SK-N-SH treated with all-trans-retinoic acid at 6 μM for 48 hours (cell line): ENCODE measurements around the gene CUEDC2.
A peak's percentile ranks its signal among the peaks of the same experiment; 100 is the strongest.

ENCODE experiments used
- ATAC-seq: fragments of 200-7000 bp; cut with Tn5 transposase; 3 replicates; pipeline ENCODE4 v1.9.1; 2020; ENCODE audit warnings: mild to moderate bottlenecking, moderate library complexity
- ARNTL ChIP-seq: fragments of 450-650 bp; formaldehyde crosslinking; IDR thresholded peaks from 2 replicates; pipeline ENCODE4 v1.5.0; 2020; ENCODE audit warnings: low read depth, mild to moderate bottlenecking, moderate library complexity, borderline replicate concordance
- CREB5 ChIP-seq: fragments of 250-450 bp; sonication (Bioruptor Pico); IDR thresholded peaks from 2 replicates; pipeline ENCODE4 v1.5.1; 2020; ENCODE audit warnings: low read depth, mild to moderate bottlenecking, moderate library complexity
- CSRNP3 ChIP-seq: fragments of 250-450 bp; sonication (Bioruptor Pico); IDR thresholded peaks from 2 replicates; pipeline ENCODE4 v1.5.1; 2021; ENCODE audit warnings: mild to moderate bottlenecking, moderate library complexity
- ESRRG ChIP-seq: fragments of 250-450 bp; sonication (Bioruptor Pico); IDR thresholded peaks from 2 replicates; pipeline ENCODE4 v1.6.1; 2021; ENCODE audit warnings: mild to moderate bottlenecking
- GLIS3 ChIP-seq: fragments of 250-450 bp; sonication (Bioruptor Pico); IDR thresholded peaks from 2 replicates; pipeline ENCODE4 v1.5.0; 2020; ENCODE audit warnings: mild to moderate bottlenecking, moderate library complexity
- ISL1 ChIP-seq: fragments of 250-450 bp; sonication (Bioruptor Pico); IDR thresholded peaks from 2 replicates; pipeline ENCODE4 v2.1.2; 2022; ENCODE audit warnings: mild to moderate bottlenecking, moderate library complexity
- OSR1 ChIP-seq: fragments of 250-450 bp; sonication (Bioruptor Pico); IDR thresholded peaks from 2 replicates; pipeline ENCODE4 v1.8.0; 2022; ENCODE audit warnings: moderate library complexity, mild to moderate bottlenecking, inconsistent platforms
- PATZ1 ChIP-seq: fragments of 250-450 bp; sonication (Bioruptor Pico); IDR thresholded peaks from 2 replicates; pipeline ENCODE4 v1.8.0; 2020; ENCODE audit warnings: mild to moderate bottlenecking, moderate library complexity, borderline replicate concordance
- POU6F1 ChIP-seq: fragments of 250-450 bp; sonication (Bioruptor Pico); IDR thresholded peaks from 2 replicates; pipeline ENCODE4 v1.8.0; 2021; ENCODE audit warnings: low read depth, mild to moderate bottlenecking, moderate library complexity, borderline replicate concordance
- PPARA ChIP-seq: fragments of 250-450 bp; sonication (Bioruptor Pico); IDR thresholded peaks from 2 replicates; pipeline ENCODE4 v1.5.0; 2020; ENCODE audit warnings: mild to moderate bottlenecking, borderline replicate concordance
- RARB ChIP-seq: fragments of 250-450 bp; sonication (Bioruptor Pico); IDR thresholded peaks from 2 replicates; pipeline ENCODE4 v1.8.0; 2021; ENCODE audit warnings: mild to moderate bottlenecking, moderate library complexity
- SNAI2 ChIP-seq: fragments of 250-450 bp; sonication (Bioruptor Pico); IDR thresholded peaks from 2 replicates; pipeline ENCODE4 v1.5.0; 2020; ENCODE audit warnings: mild to moderate bottlenecking, moderate library complexity
- TOX ChIP-seq: fragments of 250-450 bp; sonication (Bioruptor Pico); IDR thresholded peaks from 2 replicates; pipeline ENCODE4 v1.8.0; 2021; ENCODE audit warnings: mild to moderate bottlenecking, moderate library complexity, borderline replicate concordance
- TSHZ2 ChIP-seq: fragments of 250-450 bp; sonication (Bioruptor Pico); IDR thresholded peaks from 2 replicates; pipeline ENCODE4 v1.5.0; 2020; ENCODE audit warnings: mild to moderate bottlenecking, moderate library complexity
- ZC3H10 ChIP-seq: fragments of 250-450 bp; sonication (Bioruptor Pico); IDR thresholded peaks from 2 replicates; pipeline ENCODE4 v1.5.1; 2021; ENCODE audit warnings: mild to moderate bottlenecking, moderate library complexity
- ZFP3 ChIP-seq: fragments of 250-450 bp; sonication (Bioruptor Pico); IDR thresholded peaks from 2 replicates; pipeline ENCODE4 v1.5.0; 2020; ENCODE audit warnings: mild to moderate bottlenecking, moderate library complexity
- ZFP30 ChIP-seq: fragments of 450-650 bp; formaldehyde crosslinking; IDR thresholded peaks from 2 replicates; pipeline ENCODE4 v1.5.0; 2022; ENCODE audit warnings: mild to moderate bottlenecking, moderate library complexity
- ZNF565 ChIP-seq: fragments of 450-650 bp; formaldehyde crosslinking; conservative IDR thresholded peaks from 2 replicates; pipeline ENCODE4 v1.5.0; 2020; ENCODE audit warnings: low read depth, mild to moderate bottlenecking, moderate library complexity
- ZNF70 ChIP-seq: fragments of 450-650 bp; formaldehyde crosslinking; IDR thresholded peaks from 2 replicates; pipeline ENCODE4 v1.5.0; 2020; ENCODE audit warnings: mild to moderate bottlenecking, moderate library complexity
- ZNF8 ChIP-seq: fragments of 450-650 bp; formaldehyde crosslinking; IDR thresholded peaks from 2 replicates; pipeline ENCODE4 v1.5.0; 2020; ENCODE audit warnings: mild to moderate bottlenecking, moderate library complexity

Gene CUEDC2

GRCh38 chr10:102432162-102432950 lies at the start of gene CUEDC2:
Gene CUEDC2, minus strand, starts transcription at chr10:102432574. Its CDS starts 7,386 bp downstream, at chr10:102425188.
- ATAC-seq: peak; percentile 96
- TF ChIP-seq PATZ1: peak; percentile 27; the same call in 1 of the 2 replicates
- no peak for TF ChIP-seq TOX
- TF ChIP-seq ARNTL (CRISPR knock-in tag): no peak
- TF ChIP-seq, all 23 proteins: peak for 1

- TF ChIP-seq ESRRG (no peak), ZFP3 (CRISPR knock-in tag) (no peak), ZNF565 (no peak), ARNTL (CRISPR knock-in tag) (no peak), ZFP30 (CRISPR knock-in tag) (no peak), ZC3H10 (no peak), RARB (no peak), POU6F1 (CRISPR knock-in tag) (no peak), GLIS3 (CRISPR knock-in tag) (no peak), CSRNP3 (CRISPR knock-in tag) (no peak), PPARA (CRISPR knock-in tag) (no peak), ZNF8 (CRISPR knock-in tag) (no peak), TSHZ2 (no peak)
- ATAC-seq: no peak
These were observed 48.0 kb upstream of the CUEDC2 start for GRCh38 chr10:102480396-102480795.

GRCh38 chr10:102479651-102480050 lies 47.3 kb upstream of the CUEDC2 start:
- ATAC-seq: no peak
- TF ChIP-seq CSRNP3 (CRISPR knock-in tag): no peak
- TF ChIP-seq OSR1: no peak
- no peak for TF ChIP-seq ISL1
- no peak for TF ChIP-seq ZNF70
- no peak for TF ChIP-seq GLIS3 (CRISPR knock-in tag)
- no peak for TF ChIP-seq RARB
- no peak for TF ChIP-seq CREB5 (CRISPR knock-in tag)
- TF ChIP-seq ZNF565: no peak
- no peak for TF ChIP-seq ZC3H10
- no peak for TF ChIP-seq ZNF8 (CRISPR knock-in tag)
- TF ChIP-seq SNAI2: no peak
- TF ChIP-seq TSHZ2: no peak
- TF ChIP-seq ZFP30 (CRISPR knock-in tag): no peak
- no peak for TF ChIP-seq ZFP3 (CRISPR knock-in tag)
- TF ChIP-seq PATZ1: no peak
- TF ChIP-seq PPARA (CRISPR knock-in tag): no peak
- no peak for TF ChIP-seq TOX
